CMK (cell line): ENCODE data around the gene SLC17A4.
"Not testable (repeated sequence)": the region's sequence is repeated elsewhere in the genome, so short reads cannot be mapped to it uniquely, and the experiment has no call there.

Source experiments
- DNase-seq: peaks from one replicate; pipeline ENCODE4 v3.0.0-alpha.2; 2010; ENCODE audit warnings: low read depth

The SLC17A4 gene, protein sequence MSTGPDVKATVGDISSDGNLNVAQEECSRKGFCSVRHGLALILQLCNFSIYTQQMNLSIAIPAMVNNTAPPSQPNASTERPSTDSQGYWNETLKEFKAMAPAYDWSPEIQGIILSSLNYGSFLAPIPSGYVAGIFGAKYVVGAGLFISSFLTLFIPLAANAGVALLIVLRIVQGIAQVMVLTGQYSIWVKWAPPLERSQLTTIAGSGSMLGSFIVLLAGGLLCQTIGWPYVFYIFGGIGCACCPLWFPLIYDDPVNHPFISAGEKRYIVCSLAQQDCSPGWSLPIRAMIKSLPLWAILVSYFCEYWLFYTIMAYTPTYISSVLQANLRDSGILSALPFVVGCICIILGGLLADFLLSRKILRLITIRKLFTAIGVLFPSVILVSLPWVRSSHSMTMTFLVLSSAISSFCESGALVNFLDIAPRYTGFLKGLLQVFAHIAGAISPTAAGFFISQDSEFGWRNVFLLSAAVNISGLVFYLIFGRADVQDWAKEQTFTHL

GRCh38 chr6:25754535-25754934 lies at the start of gene SLC17A4:
Gene SLC17A4 (plus strand): TSS chr6:25754742. CDS start chr6:25761963, 7,221 bp downstream.
- no peak for DNase-seq

GRCh38 chr6:25706314-25707014 lies 48.1 kb upstream of the SLC17A4 start:
- no peak for DNase-seq

DNA sequence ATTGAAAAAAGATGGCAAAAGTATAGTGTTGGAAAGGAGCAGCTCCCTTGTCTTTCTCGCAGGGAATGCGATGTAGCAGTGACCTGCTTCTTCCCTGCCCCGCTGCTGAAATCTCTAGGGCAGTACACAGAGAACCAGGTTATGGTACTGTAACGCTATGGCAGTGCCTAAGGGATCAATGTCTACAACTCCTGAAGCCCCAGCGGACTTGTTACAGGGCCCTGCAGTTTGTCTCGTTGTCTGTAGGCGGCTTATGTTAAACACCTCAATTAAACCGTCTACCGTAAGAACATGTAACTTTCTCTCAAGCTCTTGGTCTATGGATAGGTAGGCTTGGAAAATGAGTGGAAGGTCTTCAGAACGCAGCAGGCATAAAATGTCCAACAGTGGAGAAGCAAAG lies 44.8 kb upstream of the SLC17A4 start:
- DNase-seq: no peak

- no peak for DNase-seq
Observed at GRCh38 chr6:25710287-25710686, 44.3 kb upstream of the SLC17A4 start.

GRCh38 chr6:25713824-25714223 lies 40.7 kb upstream of the SLC17A4 start:
- no peak for DNase-seq

GRCh38 chr6:25714765-25715164 lies 39.8 kb upstream of the SLC17A4 start:
- DNase-seq: no peak

DNA sequence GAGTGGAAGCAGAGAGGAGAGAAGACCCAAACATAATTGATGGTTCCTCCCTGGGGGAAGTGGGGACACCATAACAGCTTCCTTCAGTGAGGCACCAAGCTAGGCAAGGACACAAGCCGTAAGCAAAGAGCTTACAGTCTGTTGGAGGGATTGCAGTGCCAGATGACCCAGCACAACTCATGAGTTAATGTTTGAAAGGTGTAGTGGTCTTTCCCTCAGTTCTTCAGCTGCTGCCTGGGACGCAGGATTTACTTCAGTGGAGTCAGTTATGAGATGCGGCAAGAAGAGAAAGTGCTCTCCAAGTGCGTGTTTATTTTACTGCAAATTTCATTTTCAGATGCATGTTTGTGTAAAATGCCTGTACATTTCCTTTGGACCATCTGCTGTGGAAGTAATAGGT lies 38.7 kb upstream of the SLC17A4 start:
- no peak for DNase-seq

DNA sequence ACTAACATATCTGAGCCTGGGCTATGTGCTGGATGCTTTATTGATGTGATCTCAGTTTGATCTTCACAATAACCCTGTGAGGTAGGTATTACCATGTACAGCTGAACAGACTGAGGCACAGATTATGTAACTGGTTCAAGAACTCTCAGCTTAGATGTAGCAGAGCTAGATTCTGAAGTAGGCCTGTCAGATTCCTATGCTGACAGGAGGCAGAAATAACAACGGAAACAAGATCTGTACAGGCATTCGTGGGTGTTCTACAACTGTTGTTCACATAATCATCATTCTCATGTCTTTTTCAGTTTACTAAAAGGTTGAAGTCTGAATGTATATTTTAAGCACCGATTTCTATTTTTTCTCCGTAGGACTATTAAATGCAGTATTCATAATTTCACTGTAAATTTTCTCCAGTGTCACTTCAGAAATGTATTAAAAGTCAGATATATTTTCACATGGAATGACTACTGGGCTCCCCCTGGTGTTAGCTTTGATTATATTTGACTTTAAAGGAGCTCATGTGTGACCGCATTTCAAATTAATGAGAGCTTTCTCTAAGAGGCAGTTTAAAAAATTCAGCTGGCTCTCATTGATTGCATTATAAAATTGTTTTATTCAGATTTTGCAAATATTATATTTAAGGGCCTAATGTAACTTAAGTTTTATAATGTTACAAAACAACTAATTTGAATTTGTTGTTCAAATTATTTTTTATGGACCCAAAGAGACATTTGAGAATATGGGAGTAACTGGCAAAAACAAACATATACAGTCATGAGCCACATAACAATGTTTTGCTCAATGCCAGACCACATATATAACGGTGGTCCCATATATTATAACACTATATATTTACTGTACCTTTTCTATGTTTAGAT lies 36.4 kb upstream of the SLC17A4 start:
- peak; percentile 41 for DNase-seq

GRCh38 chr6:25726122-25726911 lies 28.2 kb upstream of the SLC17A4 start:
- DNase-seq: no peak

DNA sequence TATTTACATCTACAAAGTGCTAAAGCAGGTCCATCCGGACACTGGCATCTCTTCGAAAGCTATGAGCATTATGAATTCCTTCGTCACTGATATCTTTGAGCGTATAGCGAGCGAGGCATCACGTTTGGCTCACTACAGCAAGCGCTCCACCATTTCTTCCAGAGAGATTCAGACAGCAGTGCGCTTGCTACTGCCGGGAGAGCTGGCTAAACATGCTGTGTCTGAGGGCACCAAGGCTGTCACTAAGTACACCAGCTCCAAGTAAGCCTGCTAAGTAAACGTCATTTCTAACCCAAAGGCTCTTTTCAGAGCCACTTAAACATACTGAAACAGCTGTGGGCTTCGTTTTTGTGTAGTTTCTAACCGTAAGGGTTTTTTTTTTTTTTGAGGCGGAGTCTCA lies 27.5 kb upstream of the SLC17A4 start:
- no peak for DNase-seq

DNA sequence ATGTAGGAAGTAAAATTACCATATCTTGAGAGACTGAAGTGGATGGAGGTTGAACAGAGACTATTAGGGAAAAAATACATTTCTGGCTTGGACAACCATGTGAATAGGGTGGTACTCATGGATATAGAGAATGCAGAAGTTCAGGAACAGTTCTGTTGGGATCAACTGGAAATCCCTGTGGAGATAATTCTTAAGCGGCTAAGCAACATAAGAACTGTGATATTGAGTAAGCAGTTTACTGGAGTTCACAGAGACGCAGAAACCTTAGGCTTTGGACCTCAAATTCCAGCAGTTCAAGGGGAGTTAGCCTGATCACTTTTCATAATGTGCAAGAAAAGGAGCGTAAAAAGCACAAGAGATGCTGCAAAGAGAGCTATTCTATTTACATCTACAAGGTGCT lies 23.6 kb upstream of the SLC17A4 start:
- DNase-seq: no peak

GRCh38 chr6:25731721-25732120 lies 22.8 kb upstream of the SLC17A4 start:
- no peak for DNase-seq

GRCh38 chr6:25732468-25733198 lies 21.9 kb upstream of the SLC17A4 start:
- no peak for DNase-seq

- no peak for DNase-seq
Observed at GRCh38 chr6:25735261-25735660, 19.3 kb upstream of the SLC17A4 start.

DNA sequence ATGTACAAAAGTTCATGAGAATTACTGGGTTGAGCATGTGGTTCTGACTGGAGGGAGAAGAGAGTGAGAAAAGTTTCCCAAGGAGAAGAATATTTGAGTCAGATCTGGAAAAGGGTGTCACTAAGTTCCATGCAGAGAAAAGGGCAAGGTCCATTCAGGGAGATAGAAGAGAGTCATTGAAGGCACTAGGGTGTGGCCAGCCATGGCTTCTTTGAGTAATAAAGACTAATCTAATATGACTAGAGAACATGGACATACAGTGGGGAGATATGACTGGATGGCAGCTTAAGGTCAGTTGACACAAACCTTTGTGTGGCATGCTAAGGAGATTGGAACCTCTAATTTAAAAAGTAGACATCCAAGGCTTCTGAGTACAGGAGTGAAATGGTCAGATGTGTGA lies 10.7 kb upstream of the SLC17A4 start:
- DNase-seq: no peak

GRCh38 chr6:25745836-25746235 lies 8.7 kb upstream of the SLC17A4 start:
- DNase-seq: no peak

DNA sequence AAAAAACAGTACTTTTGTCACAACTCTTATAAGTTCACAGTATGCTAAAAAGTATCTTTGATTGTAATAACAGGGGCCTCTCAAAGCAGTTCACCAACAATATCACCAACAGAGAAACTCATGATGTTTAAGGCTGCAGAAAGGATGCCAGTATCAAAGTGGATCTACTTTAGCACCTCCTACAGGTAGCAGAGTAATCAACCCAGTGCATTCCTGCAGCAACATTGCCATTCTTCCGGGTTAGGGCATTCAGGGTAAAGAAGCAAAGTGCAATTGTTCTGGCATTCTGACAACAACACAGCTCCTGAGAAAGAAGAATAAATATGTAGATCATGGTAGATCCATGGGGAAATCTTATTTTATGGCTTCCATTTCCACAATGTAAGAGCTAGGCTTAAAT lies 7.6 kb upstream of the SLC17A4 start:
- no peak for DNase-seq

- no peak for DNase-seq
Observed at GRCh38 chr6:25747477-25747876, 7.1 kb upstream of the SLC17A4 start.

- no peak for DNase-seq
Observed at GRCh38 chr6:25748049-25748448, 6.5 kb upstream of the SLC17A4 start.

DNA sequence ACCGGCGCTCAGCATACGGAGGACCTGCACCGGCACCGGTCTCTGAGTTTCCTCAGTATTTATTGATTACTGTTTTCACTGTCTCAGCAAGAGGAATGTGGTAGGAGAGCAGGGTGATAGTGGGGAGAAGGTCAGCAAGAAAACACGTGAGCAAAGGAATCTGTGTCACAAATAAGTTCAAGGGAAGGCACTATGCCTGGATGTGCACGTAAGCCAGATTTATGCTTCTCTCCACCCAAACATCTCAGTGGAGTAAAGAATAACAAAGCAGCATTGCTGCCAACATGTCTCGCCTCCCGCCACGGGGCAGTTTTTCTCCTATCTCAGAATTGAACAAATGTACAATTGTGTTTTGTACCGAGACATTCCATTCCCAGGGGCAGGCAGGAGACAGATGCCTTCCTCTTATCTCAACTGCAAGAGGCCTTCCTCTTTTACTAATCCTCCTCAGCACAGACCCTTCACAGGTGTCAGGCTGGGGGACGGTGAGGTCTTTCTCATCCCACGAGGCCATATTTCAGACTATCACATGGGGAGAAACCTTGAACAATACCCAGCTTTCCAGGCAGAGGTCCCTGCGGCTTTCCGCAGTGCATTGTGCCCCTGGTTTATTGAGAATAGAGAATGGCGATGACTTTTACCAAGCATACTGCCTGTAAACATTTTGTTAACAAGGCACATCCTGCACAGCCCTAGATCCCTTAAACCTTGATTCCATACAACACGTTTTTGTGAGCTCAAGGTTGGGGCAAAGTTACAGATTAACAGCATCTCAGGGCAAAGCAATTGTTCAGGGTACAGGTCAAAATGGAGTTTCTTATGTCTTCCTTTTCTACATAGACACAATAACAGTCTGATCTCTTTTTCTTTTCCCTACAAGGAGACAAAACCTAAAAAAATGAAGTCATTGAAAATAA lies 5.7 kb upstream of the SLC17A4 start:
- DNase-seq: not testable (repeated sequence)
